WTC11 (cell line): Measurements from ENCODE around the gene SRCIN1. TPM values are rescaled to one million over a fixed set of nuclear protein-coding genes. Genes with fewer than 3 reads are reported as not detected.

Experiments used
- AR ChIP-seq: fragments of 250-450 bp; sonication (Bioruptor Pico); IDR thresholded peaks from 2 replicates; pipeline ENCODE4 v1.9.0; 2021; ENCODE audit warnings: mild to moderate bottlenecking
- ATF1 ChIP-seq: sonication (generic); formaldehyde crosslinking; IDR thresholded peaks from 2 replicates; pipeline ENCODE4 v1.8.1; 2023; ENCODE audit warnings: mild to moderate bottlenecking, moderate library complexity, missing genetic modification reagents
- E2F1 ChIP-seq: sonication (generic); formaldehyde crosslinking; IDR thresholded peaks from 2 replicates; pipeline ENCODE4 v1.8.0; 2022; ENCODE audit warnings: mild to moderate bottlenecking, missing genetic modification reagents
- ESRRA ChIP-seq: sonication (generic); formaldehyde crosslinking; IDR thresholded peaks from 2 replicates; pipeline ENCODE4 v1.8.1; 2022; ENCODE audit warnings: mild to moderate bottlenecking, missing genetic modification reagents, borderline replicate concordance
- FOXJ3 ChIP-seq: sonication (generic); formaldehyde crosslinking; IDR thresholded peaks from 2 replicates; pipeline ENCODE4 v1.9.0; 2021; ENCODE audit warnings: missing genetic modification reagents, mild to moderate bottlenecking, borderline replicate concordance
- MLX ChIP-seq: sonication (generic); formaldehyde crosslinking; IDR thresholded peaks from 2 replicates; pipeline ENCODE4 v1.8.1; 2023; ENCODE audit warnings: mild to moderate bottlenecking, missing genetic modification reagents, moderate library complexity
- PRDM15 ChIP-seq: sonication (generic); formaldehyde crosslinking; IDR thresholded peaks from 2 replicates; pipeline ENCODE4 v1.8.0; 2022; ENCODE audit warnings: missing genetic modification reagents
- USF1 ChIP-seq: sonication (generic); formaldehyde crosslinking; IDR thresholded peaks from 2 replicates; pipeline ENCODE4 v1.8.0; 2022; ENCODE audit warnings: mild to moderate bottlenecking, missing genetic modification reagents
- USF2 ChIP-seq: sonication (generic); formaldehyde crosslinking; IDR thresholded peaks from 2 replicates; pipeline ENCODE4 v1.8.1; 2023; ENCODE audit warnings: mild to moderate bottlenecking, missing genetic modification reagents, moderate library complexity
- ZNF281 ChIP-seq: sonication (generic); formaldehyde crosslinking; IDR thresholded peaks from 2 replicates; pipeline ENCODE4 v1.8.0; 2023; ENCODE audit warnings: mild to moderate bottlenecking, missing genetic modification reagents
- ZNF416 ChIP-seq: fragments of 250-450 bp; sonication (Bioruptor Pico); IDR thresholded peaks from 2 replicates; pipeline ENCODE4 v1.9.0; 2021; ENCODE audit warnings: mild to moderate bottlenecking, inconsistent platforms
- ZNF423 ChIP-seq: fragments of 250-450 bp; sonication (Bioruptor Pico); IDR thresholded peaks from 2 replicates; pipeline ENCODE4 v2.1.2; 2022; ENCODE audit warnings: mild to moderate bottlenecking, moderate library complexity
- ZNF512 ChIP-seq: sonication (generic); formaldehyde crosslinking; IDR thresholded peaks from 2 replicates; pipeline ENCODE4 v1.8.1; 2022; ENCODE audit warnings: missing genetic modification reagents, borderline replicate concordance
- ZNF532 ChIP-seq: fragments of 250-450 bp; sonication (Bioruptor Pico); IDR thresholded peaks from 2 replicates; pipeline ENCODE4 v1.9.0; 2021; ENCODE audit warnings: mild to moderate bottlenecking, borderline replicate concordance
- total RNA-seq: library from RNA; stranded (reverse); gene quantifications from 3 replicates; pipeline ENCODE4 v1.2.3, GENCODE V29; 2021

The SRCIN1 gene
- total RNA-seq, 1 experiment from 2014 or later = 17.3 TPM

- no peak for TF ChIP-seq ZNF532
- no peak for TF ChIP-seq USF1 (CRISPR knock-in tag)
- no peak for TF ChIP-seq AR (CRISPR knock-in tag)
- no peak for TF ChIP-seq ATF1 (CRISPR knock-in tag)
- TF ChIP-seq ZNF416 (CRISPR knock-in tag) = no peak
- no peak for TF ChIP-seq MLX (CRISPR knock-in tag)
- no peak for TF ChIP-seq PRDM15 (CRISPR knock-in tag)
- no peak for TF ChIP-seq ZNF512 (CRISPR knock-in tag)
- TF ChIP-seq FOXJ3 (CRISPR knock-in tag) = no peak
- TF ChIP-seq E2F1 (CRISPR knock-in tag) = no peak
- no peak for TF ChIP-seq ZNF423 (CRISPR knock-in tag)
- no peak for TF ChIP-seq USF2 (CRISPR knock-in tag)
- no peak for TF ChIP-seq ZNF281 (CRISPR knock-in tag)
- TF ChIP-seq ESRRA (CRISPR knock-in tag) = no peak
Observed at GRCh38 chr17:38579083-38579480, 26.7 kb downstream of the SRCIN1 start (continued).
